Heart left ventricle (tissue), 16 donors: Measurements from ENCODE around the gene MACC1. TPM values are rescaled to one million over a fixed set of nuclear protein-coding genes. Genes with fewer than 3 reads are reported as not detected.

Experiments used
- ATAC-seq, 4 donors: fragments of 200-7000 bp; cut with Tn5 transposase; one replicate each; pipeline ENCODE4 v1.9.1; 2020 to 2022; ENCODE audit warnings: moderate library complexity in 4 of 4, mild to moderate bottlenecking in 3 of 4, moderate number of reproducible peaks in 1 of 4
- DNase-seq, 5 donors: peaks; one replicate each; pipeline ENCODE4 v3.0.0-alpha.2; 2020
- H3K27ac ChIP-seq, 12 donors: fragments of 200-600 bp; sonication (generic) in 4 of 12; one replicate each; pipeline versions ENCODE4 v1.5.0 to v1.8.0; 2016 to 2022; ENCODE audit warnings: mild to moderate bottlenecking in 2 of 12
- H3K27me3 ChIP-seq, 9 donors: fragments of 200-600 bp; sonication (generic) in 2 of 9; one replicate each; pipeline versions ENCODE4 v1.5.1 to v1.8.0; 2016 to 2022; ENCODE audit warnings: mild to moderate bottlenecking in 3 of 9
- H3K36me3 ChIP-seq, 9 donors: fragments of 200-600 bp; sonication (generic) in 2 of 9; one replicate each; pipeline versions ENCODE4 v1.5.0 to v1.8.0; 2018 to 2022; ENCODE audit warnings: mild to moderate bottlenecking in 2 of 9
- H3K4me1 ChIP-seq, 12 donors: fragments of 200-600 bp; sonication (generic) in 4 of 12; one replicate each; pipeline versions ENCODE4 v1.5.0 to v1.8.0; 2016 to 2022; ENCODE audit warnings: mild to moderate bottlenecking in 3 of 12
- H3K4me3 ChIP-seq, 12 donors: fragments of 200-600 bp; sonication (generic) in 4 of 12; one replicate each; pipeline versions ENCODE4 v1.5.0 to v1.8.0; 2017 to 2022; ENCODE audit warnings: mild to moderate bottlenecking in 9 of 12, moderate library complexity in 4 of 12
- H3K9me3 ChIP-seq, 12 donors: fragments of 200-600 bp; sonication (generic) in 4 of 12; one replicate each; pipeline versions ENCODE4 v1.5.0 to v1.8.0; 2016 to 2022; ENCODE audit warnings: mild to moderate bottlenecking in 1 of 12
- CTCF ChIP-seq, 12 donors: fragments of 200-600 bp; sonication (generic) in 4 of 12; IDR thresholded peaks; one replicate each; pipeline versions ENCODE4 v1.5.0 to v1.8.0; 2018 to 2022; ENCODE audit warnings: antibody characterized with exemption in 12 of 12, mild to moderate bottlenecking in 5 of 12
- POLR2A ChIP-seq, 2 donors: fragments of 450-650 bp; IDR thresholded peaks; one replicate each; pipeline ENCODE4 v1.6.1; 2017; ENCODE audit warnings: antibody characterized with exemption in 2 of 2, mild to moderate bottlenecking in 2 of 2, moderate library complexity in 2 of 2
- WGBS, 4 donors: extraction: QIAGEN DNeasy Blood & Tissue Kit in 2 of 4; methylation state at CpG; one replicate each; pipeline versions ENCODE4 v1.1.5 to v1.1.7; 2013 to 2018; 5-methylcytosine and 5-hydroxymethylcytosine counted together
- intact Hi-C, 10 donors: fragments of 100-400 bp; cut with DNase I; formaldehyde crosslinking; loops; one replicate each; pipeline versions ENCODE4 v1.11.1 to v1.14.2; 2022
- polyA plus RNA-seq, 2 donors: library from polyadenylated mRNA; stranded (reverse); fragments of 200-250 nt; gene quantifications; one replicate each; pipeline ENCODE4 v1.2.3, GENCODE V29; 2013
- total RNA-seq, 9 donors: library from RNA; depleted of rRNA in 2 of 9; stranded (reverse); fragments of >200 nt in 2 of 9; fragmentation: NEBNext Ultra II Directional in 3 of 9; extraction: Animal tissue kit (Norgen Biotek cat#: 25700) in 3 of 9; gene quantifications; one replicate each; pipeline versions ENCODE4 v1.1.0 to v1.2.4, GENCODE V29; 2016 to 2023
- donor health status: ischemic (EF 13 %, LVEDD 7.1; RV severe dilation, severe dysfunction).
- donor health status: healthy with polysubstance abuse.
- donor health status: DM: no; HTN: yes; CAD: no.
- donor health status: DM: no; HTN: no; CAD: no.
- donor health status: ischemic (EF 25% LVEDD 6.9; RV normal size, moderate dysfunction).
- donor health status: ischemic (EF 25% LVEDD 5.7; RV mildly dilated, moderate dysfunction).
- donor health status: healthy.
- donor health status: DM: yes; HTN: yes; CAD: no.
- donor health status: ischemic (EF 35%, LVEDD 5.7; RV mildly dilated, moderate dysfunction).
- donor health status: nonischemic (EF 11% LVEDD 7.7; RV severe dilation, severe dysfunction).
- donor health status: DM: yes; HTN: yes; CAD: no.
- donor health status: PGD.
- donor health status: ischemic (EF 29% LVEDD 5.4; RV normal size, mild dysfunction).
- donor health status: nonischemic (EF 23%, LVEDD 6.1; RV moderate dilation, normal function).

Gene MACC1
- total and polyA plus RNA-seq, 11 donors = under 0.01 to 1.3 (median 0.12) TPM; not detected in 4

DNA sequence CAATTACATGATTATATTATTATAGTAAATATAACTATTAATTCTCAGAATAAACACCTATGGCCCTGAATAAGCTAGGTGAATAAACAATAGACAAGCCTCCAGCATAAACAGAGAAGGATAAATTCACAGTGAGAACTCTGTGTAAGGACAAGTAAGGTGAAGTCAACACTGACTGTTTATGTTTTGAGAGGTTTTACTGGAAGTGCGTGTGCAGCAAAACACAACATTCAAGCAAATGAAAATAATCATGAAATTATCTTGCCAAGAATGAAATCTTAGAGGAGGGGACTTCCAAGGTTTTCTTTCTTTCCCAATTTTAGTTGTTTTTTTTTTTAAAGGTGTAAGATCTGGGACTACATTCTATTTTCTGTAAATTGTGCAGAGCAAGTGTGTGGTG lies 112.5 kb downstream of the MACC1 start:
- ATAC-seq = no peak
- DNase-seq = no peak
- Histone ChIP-seq H3K27me3 (no peaks in the 10 kb centered on the region), H3K9me3 (no peaks in the 10 kb centered on the region), H3K4me3 (no peak overlapping the region), H3K4me1 (no peaks in the 10 kb centered on the region), H3K27ac (no peak overlapping the region), H3K36me3 (no peaks in the 10 kb centered on the region)
- intact Hi-C loops = no loop called here
- TF ChIP-seq CTCF (IDR thresholded peaks at IDR 0.05) (no peak), POLR2A (IDR thresholded peaks at IDR 0.05) (no peak)
- whole genome bisulfite sequencing, 4 donors = 83 to 93% (median 88%) methylated on average over 1 of the region's 1 CpG

DNA sequence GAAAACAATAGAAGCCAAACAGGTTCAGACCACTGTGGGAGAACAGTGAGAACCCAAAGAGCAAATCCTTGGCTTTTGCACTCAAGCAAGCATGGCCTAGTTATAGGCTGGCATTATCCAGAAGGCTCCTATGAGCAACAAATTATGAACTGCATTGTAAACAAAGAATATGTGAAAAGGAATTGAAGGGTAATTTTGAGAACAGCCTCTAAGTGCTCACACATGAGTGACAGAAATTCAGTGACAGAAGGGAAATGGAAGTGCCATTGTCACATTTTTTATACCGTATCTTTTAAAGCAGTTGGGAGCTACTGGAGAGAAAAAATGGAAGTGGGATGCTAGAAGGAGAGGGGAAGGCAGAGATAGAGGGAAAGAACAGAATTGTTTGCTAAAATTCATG lies 114.2 kb downstream of the MACC1 start:
- H3K27me3 ChIP-seq = no peaks in the 10 kb centered on the region
- no peaks in the 10 kb centered on the region for H3K9me3 ChIP-seq
- no peaks in the 10 kb centered on the region for H3K36me3 ChIP-seq
- H3K27ac ChIP-seq = no peak overlapping the region
- WGBS, 4 donors = 0 to 41% (median 3%) methylated on average over 1 of the region's 1 CpG
- DNase-seq = no peak
- no peak overlapping the region for H3K4me3 ChIP-seq
- no peak for ATAC-seq
- H3K4me1 ChIP-seq = no peaks in the 10 kb centered on the region
- TF ChIP-seq POLR2A (IDR thresholded peaks at IDR 0.05) = no peak
- no peak for TF ChIP-seq CTCF (IDR thresholded peaks at IDR 0.05)
- intact Hi-C loops = no loop called here

GRCh38 chr7:20095862-20096261 lies 121.3 kb downstream of the MACC1 start:
- Histone ChIP-seq H3K4me1 (no peaks in the 10 kb centered on the region), H3K27me3 (no peaks in the 10 kb centered on the region), H3K4me3 (no peak overlapping the region), H3K9me3 (peaks cover 0 to 42% (median 2%) of the 10 kb centered on the region in 12 donors), H3K36me3 (no peaks in the 10 kb centered on the region), H3K27ac (no peak overlapping the region)
- TF ChIP-seq CTCF (IDR thresholded peaks at IDR 0.05) = no peak
- no peak for TF ChIP-seq POLR2A (IDR thresholded peaks at IDR 0.05)
- ATAC-seq = no peak
- DNase-seq = no peak
- intact Hi-C loops = no loop called here
- WGBS, 4 donors = 75 to 83% (median 79%) methylated on average over 1 of the region's 1 CpG

DNA sequence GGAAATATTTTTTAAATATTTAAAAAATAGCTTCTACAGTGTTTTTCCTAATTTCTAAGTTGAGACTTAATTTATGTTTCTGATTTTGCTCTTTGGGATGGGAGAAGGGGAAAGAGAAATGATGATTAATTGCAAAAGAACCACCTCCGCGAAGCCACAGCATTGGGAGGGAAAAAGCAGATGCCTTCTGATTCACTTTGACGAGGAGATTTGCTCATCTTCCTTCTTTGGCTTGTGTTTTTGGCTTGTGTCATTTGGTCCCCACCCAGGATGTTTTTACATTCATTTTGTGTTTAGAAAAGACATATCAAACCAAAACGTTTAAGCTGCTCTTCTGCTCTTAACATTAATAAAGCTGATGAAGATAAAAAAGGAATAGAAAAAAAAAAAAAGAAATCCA lies 121.7 kb downstream of the MACC1 start:
- WGBS, 4 donors = 77 to 87% (median 83%) methylated on average over 4 of the region's 4 CpGs
- DNase-seq = no peak
- Histone ChIP-seq H3K36me3 (no peaks in the 10 kb centered on the region), H3K27me3 (no peaks in the 10 kb centered on the region), H3K4me3 (no peak overlapping the region), H3K27ac (no peak overlapping the region), H3K4me1 (no peaks in the 10 kb centered on the region), H3K9me3 (peaks cover 0 to 42% (median 2%) of the 10 kb centered on the region in 12 donors)
- TF ChIP-seq POLR2A (IDR thresholded peaks at IDR 0.05) = no peak
- no peak for TF ChIP-seq CTCF (IDR thresholded peaks at IDR 0.05)
- no peak for ATAC-seq
- intact Hi-C loops = no loop called here
